ENCODE results near the gene TAS2R1.

TAS2R1 gene, protein sequence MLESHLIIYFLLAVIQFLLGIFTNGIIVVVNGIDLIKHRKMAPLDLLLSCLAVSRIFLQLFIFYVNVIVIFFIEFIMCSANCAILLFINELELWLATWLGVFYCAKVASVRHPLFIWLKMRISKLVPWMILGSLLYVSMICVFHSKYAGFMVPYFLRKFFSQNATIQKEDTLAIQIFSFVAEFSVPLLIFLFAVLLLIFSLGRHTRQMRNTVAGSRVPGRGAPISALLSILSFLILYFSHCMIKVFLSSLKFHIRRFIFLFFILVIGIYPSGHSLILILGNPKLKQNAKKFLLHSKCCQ

DNA sequence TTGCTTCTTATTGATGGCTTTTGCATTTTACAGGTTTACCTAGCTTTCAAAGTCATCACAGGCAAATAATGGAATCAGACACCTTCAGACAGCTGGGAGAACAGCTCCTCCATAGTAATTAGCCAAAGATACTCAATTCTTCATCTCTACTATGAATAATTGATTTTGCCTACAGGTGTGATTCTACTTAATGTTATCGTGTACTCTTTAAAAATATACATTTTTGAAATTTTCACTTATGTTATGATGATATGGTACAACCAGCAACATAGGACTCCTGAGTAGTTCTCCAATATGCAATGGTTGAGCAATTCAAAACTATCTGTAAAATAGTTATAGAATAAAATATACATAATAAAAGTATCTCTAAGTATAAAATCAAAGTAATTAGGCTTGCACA is at the start of gene TAS2R1:
Gene TAS2R1, minus strand, starts transcription at position 101 of the 400 bp plus-strand sequence. CDS start 319 bp downstream, outside the sequence.
- no peaks in the 10 kb centered on the region for H3K27me3 Mint-ChIP-seq
- no peak within 1 kb of the TSS for H3K27ac Mint-ChIP-seq
- no peaks in the 10 kb centered on the region for H3K4me1 Mint-ChIP-seq (ENCODE audit: low read depth)
- no peak for DNase-seq
- H3K4me3 Mint-ChIP-seq: no peak within 1 kb of the TSS
- peaks cover 7% of the 10 kb centered on the region for H3K9me3 Mint-ChIP-seq
- no peaks in the 10 kb centered on the region for H3K36me3 Mint-ChIP-seq (ENCODE audit: low read depth)

DNA sequence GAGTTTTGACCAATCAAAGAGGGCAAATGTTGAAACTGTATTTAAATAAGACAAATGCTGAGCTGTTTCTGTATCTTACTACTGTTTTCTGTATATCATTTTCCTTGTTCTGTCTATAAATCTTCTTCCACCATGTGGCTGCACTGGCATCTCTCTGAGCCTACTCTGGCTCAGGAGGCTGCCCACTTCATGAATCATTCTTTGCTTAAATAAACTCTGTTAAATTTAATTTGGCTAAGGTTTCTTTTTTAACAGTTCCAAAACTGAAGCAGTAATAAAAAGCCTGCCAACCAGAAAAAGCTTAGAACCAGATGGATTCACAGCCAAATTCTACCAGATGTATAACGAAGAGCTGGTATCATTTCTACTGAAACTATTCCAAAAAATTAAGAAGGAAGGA is 40.2 kb upstream of the TAS2R1 start:
- H3K4me3 Mint-ChIP-seq: no peak overlapping the region
- no peaks in the 10 kb centered on the region for H3K4me1 Mint-ChIP-seq (ENCODE audit: low read depth)
- H3K36me3 Mint-ChIP-seq (ENCODE audit: low read depth): no peaks in the 10 kb centered on the region
- H3K27ac Mint-ChIP-seq: no peak overlapping the region
- H3K9me3 Mint-ChIP-seq: peaks cover 12% of the 10 kb centered on the region
- no peak for DNase-seq
- no peaks in the 10 kb centered on the region for H3K27me3 Mint-ChIP-seq

DNA sequence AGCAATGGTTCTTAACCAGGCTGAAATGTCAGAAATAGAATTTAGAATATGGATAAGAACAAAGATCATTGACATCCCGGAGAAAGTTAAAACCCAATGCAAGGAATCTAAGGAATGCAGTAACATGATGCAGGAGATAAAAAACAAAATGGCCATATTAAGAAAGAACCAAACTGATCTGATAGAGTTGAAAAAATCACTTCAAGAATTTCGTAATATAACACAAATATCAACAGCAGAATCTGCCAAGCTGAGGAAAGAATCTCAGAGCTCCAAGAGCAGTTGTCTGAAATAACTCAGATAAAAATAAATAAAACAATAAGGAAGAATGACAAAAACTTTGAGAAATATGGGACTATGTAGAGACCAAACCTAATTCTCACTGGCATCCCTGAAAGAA is 37.8 kb upstream of the TAS2R1 start:
- Mint-ChIP-seq H3K36me3 (ENCODE audit: low read depth) (no peaks in the 10 kb centered on the region), H3K27me3 (no peaks in the 10 kb centered on the region), H3K4me1 (ENCODE audit: low read depth) (no peaks in the 10 kb centered on the region), H3K9me3 (peaks cover 12% of the 10 kb centered on the region), H3K27ac (no peak overlapping the region), H3K4me3 (no peak overlapping the region)
- no peak for DNase-seq

DNA sequence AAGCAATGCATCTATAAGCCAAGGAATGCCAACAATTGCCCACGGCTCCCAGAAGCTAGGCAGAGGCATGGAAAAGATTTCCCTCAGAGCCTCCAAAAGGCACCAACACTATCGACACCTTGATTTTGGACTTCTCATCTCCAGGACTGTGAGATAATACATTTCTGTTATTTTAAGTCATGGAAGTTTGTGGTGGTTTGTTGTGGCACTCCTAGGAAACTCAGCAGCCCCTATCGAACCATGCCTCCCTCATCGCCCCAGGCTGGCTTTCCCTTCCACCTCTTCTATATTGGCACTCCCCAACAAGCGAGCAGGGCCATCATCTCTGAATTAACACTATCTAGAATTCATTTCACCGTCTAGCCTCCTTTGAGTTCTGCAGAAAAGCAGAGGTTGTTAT is 33.7 kb upstream of the TAS2R1 start:
- H3K36me3 Mint-ChIP-seq (ENCODE audit: low read depth): no peaks in the 10 kb centered on the region
- H3K4me1 Mint-ChIP-seq (ENCODE audit: low read depth): no peaks in the 10 kb centered on the region
- no peak overlapping the region for H3K4me3 Mint-ChIP-seq
- H3K27me3 Mint-ChIP-seq: no peaks in the 10 kb centered on the region
- H3K27ac Mint-ChIP-seq: no peak overlapping the region
- H3K9me3 Mint-ChIP-seq: peaks cover 6% of the 10 kb centered on the region
- DNase-seq: no peak

DNA sequence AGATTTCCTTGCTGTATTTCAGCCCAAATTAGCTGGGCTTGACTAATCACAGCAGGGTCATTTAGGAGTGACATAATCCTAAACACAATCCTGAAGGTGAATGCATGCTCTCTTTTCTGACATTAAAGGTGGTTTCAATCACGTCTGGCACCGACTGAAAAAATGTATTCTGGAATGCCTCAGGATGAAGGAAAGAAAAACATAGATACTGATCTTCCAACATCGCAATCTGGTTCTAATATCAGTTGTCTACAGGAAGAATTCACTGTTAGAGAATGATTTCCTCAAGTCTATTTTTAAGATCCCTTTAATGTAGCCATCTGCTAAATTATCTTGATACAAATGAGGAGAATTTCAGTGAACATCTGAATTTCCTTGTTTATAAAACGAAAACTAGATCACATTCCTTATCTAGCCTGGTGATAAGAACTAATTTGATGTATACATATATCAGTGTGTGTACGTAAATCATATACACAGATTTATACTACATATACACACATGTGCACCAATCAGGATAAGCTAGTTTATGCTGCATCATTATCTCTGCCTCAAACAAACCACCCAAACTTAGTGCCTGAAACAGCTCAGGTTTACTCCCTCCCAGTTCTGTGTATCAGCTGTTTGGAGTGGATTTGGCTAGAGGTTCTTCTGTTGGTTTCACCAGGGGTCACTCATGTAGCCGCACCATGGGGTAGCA is 31.3 kb upstream of the TAS2R1 start:
- Mint-ChIP-seq H3K9me3 (peaks cover 4% of the 10 kb centered on the region), H3K4me1 (ENCODE audit: low read depth) (no peaks in the 10 kb centered on the region), H3K27me3 (no peaks in the 10 kb centered on the region), H3K4me3 (no peak overlapping the region), H3K36me3 (ENCODE audit: low read depth) (no peaks in the 10 kb centered on the region), H3K27ac (no peak overlapping the region)
- DNase-seq: no peak

DNA sequence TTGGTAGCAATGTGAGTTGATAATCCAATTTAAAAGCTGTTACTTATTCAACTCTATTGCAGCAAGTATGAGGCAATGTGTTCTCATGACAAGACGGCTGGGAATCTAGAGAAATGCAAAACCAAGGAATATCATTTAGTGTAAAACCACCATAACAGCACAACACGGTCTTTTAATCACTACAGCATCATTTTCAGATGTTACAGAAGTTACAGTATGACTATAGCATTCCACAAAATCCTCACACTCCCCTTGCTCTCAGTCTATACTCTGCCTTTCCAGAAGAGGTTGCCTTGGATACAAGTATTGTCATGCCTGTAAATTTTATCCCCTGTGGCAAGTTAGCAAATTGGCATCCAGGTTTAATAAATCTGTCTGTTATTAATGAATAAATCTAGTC is 28.6 kb upstream of the TAS2R1 start:
- Mint-ChIP-seq H3K4me1 (ENCODE audit: low read depth) (no peaks in the 10 kb centered on the region), H3K4me3 (no peak overlapping the region), H3K9me3 (no peaks in the 10 kb centered on the region), H3K27ac (no peak overlapping the region), H3K36me3 (ENCODE audit: low read depth) (no peaks in the 10 kb centered on the region), H3K27me3 (no peaks in the 10 kb centered on the region)
- DNase-seq: no peak

DNA sequence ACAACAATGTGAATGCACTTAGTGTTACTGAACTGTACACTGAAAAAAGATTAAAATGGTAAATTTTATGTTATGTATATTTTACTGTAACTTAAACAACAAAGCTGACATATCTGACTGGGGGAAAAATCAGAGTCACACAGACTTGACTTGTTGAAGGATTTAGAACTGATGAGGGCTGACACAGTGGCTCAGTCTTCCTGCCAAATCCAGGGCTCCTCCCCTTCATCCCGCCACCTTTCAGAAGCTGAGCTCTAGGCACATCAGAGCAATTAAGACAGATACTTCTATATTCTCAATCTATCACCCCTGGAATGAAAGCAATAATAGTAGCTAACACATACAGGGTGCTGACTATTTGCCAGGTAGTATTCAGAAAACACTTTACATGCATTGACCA is 27.7 kb upstream of the TAS2R1 start:
- no peak overlapping the region for H3K27ac Mint-ChIP-seq
- no peak for DNase-seq

DNA sequence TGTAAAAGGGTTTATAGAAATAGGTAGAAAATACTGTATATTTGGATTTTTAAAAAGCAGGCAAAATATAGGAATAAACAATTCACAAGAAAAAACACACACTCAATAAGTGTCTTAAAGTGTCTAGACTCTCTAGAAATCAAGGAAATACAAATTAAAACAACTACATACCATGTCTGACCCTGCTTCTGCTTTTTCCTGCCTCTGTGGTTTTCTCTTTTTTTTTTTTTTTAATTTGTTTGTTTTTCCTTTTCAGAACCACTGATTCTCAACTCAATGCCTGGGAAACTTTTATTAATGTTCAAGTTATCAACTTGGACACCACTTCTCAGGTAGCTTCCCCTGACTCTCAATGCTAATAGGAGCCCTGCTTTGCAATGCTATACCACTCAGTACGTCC is 25.5 kb upstream of the TAS2R1 start:
- Mint-ChIP-seq H3K36me3 (ENCODE audit: low read depth) (no peaks in the 10 kb centered on the region), H3K27me3 (no peaks in the 10 kb centered on the region), H3K4me1 (ENCODE audit: low read depth) (no peaks in the 10 kb centered on the region), H3K4me3 (no peak overlapping the region), H3K27ac (no peak overlapping the region), H3K9me3 (peaks cover 2% of the 10 kb centered on the region)
- no peak for DNase-seq

More for the DNA sequence above, 27.7 kb upstream of the TAS2R1 start:
- H3K9me3 Mint-ChIP-seq: peaks cover 2% of the 10 kb centered on the region
- H3K4me3 Mint-ChIP-seq: no peak overlapping the region
- no peaks in the 10 kb centered on the region for H3K36me3 Mint-ChIP-seq (ENCODE audit: low read depth)
- H3K27me3 Mint-ChIP-seq: no peaks in the 10 kb centered on the region
- no peaks in the 10 kb centered on the region for H3K4me1 Mint-ChIP-seq (ENCODE audit: low read depth)

DNA sequence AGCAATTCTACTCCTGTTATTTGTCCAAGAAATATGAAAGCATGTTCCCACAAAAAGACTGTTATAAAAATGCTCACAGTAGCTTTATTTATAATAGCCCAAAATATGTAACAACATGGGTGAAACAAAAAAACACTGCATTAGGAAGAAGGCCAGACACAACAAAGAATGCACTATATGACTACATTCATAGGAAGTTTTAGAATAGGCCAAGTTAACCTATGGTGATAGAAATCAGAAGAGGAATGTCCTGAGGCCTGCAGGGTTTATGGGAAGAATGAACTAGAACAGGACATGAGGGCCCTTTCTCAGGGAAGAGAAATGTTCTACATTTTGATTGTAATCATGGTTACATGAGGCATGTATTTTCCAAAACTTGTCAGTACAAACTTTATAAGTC is 24.7 kb upstream of the TAS2R1 start:
- no peaks in the 10 kb centered on the region for H3K4me1 Mint-ChIP-seq (ENCODE audit: low read depth)

DNA sequence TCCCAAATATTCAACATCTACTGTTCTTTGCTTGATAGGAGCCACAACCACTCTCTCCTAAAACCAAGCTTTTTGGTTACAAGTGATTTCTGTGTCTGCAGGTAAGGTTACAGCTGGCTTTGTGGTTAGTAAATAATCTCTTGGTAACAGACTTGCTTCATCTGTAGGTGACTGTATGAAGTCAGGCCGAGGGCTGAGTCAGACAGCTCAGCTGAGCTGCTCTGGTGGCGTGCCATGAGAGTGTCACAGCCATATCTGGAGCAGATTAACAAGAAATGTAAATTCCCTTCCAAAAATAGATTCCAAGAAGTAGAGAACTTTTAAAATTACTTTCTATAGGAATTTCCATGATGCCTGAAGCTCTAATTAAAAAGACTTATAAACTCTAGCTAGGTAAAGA is 23.7 kb upstream of the TAS2R1 start:
- no peaks in the 10 kb centered on the region for H3K36me3 Mint-ChIP-seq (ENCODE audit: low read depth)
- DNase-seq: no peak
- H3K27me3 Mint-ChIP-seq: no peaks in the 10 kb centered on the region

More for the DNA sequence above, 24.7 kb upstream of the TAS2R1 start:
- no peak overlapping the region for H3K4me3 Mint-ChIP-seq
- no peaks in the 10 kb centered on the region for H3K27me3 Mint-ChIP-seq
- H3K27ac Mint-ChIP-seq: no peak overlapping the region
- peaks cover 2% of the 10 kb centered on the region for H3K9me3 Mint-ChIP-seq
- H3K36me3 Mint-ChIP-seq (ENCODE audit: low read depth): no peaks in the 10 kb centered on the region
- no peak for DNase-seq

DNA sequence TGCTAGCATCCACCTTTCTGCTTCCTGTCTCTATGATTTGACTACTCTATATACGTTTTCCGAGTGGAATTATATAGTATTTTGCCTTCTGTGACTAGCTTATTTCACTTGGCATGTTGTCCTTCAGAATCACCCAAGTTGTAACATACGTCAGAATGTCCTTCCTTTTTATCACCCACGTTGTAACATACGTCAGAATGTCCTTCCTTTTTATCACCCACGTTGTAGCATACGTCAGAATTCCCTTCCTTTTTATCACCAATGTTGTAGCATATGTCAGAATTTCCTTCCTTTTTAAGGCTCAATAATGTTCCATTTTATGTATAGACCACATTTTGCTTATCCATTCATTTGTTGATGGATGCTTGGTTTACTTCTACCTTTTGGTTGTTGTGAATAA is 22.9 kb upstream of the TAS2R1 start:
- Mint-ChIP-seq H3K27me3 (no peaks in the 10 kb centered on the region), H3K4me1 (ENCODE audit: low read depth) (no peaks in the 10 kb centered on the region), H3K27ac (no peak overlapping the region), H3K9me3 (peaks cover 2% of the 10 kb centered on the region), H3K4me3 (no peak overlapping the region), H3K36me3 (ENCODE audit: low read depth) (no peaks in the 10 kb centered on the region)
- DNase-seq: no peak

More for the DNA sequence above, 23.7 kb upstream of the TAS2R1 start:
- peaks cover 2% of the 10 kb centered on the region for H3K9me3 Mint-ChIP-seq
- no peak overlapping the region for H3K4me3 Mint-ChIP-seq
- H3K4me1 Mint-ChIP-seq (ENCODE audit: low read depth): no peaks in the 10 kb centered on the region
- H3K27ac Mint-ChIP-seq: no peak overlapping the region

DNA sequence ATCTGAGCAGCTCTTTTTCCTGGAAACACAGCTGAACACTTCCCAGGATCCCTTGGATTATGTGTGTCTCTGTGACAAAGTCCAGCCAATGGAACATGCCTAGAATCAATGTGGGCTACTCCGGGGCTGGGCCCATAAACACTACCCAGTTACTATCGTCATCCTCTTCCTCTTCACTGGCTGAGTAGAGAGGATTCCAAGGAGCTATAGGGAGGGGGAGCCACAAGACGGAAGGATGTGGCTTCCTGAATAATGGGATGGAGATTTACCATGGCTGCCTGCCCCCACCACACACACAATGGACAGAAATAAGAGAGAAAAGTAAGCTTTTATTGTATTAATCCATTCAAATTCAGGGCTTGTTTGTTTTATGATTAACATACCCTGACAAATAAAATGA is 22.1 kb upstream of the TAS2R1 start:
- DNase-seq: no peak
- no peaks in the 10 kb centered on the region for H3K4me1 Mint-ChIP-seq (ENCODE audit: low read depth)
- H3K36me3 Mint-ChIP-seq (ENCODE audit: low read depth): no peaks in the 10 kb centered on the region
- H3K27me3 Mint-ChIP-seq: no peaks in the 10 kb centered on the region
- H3K4me3 Mint-ChIP-seq: no peak overlapping the region
- H3K27ac Mint-ChIP-seq: no peak overlapping the region
- H3K9me3 Mint-ChIP-seq: peaks cover 2% of the 10 kb centered on the region

DNA sequence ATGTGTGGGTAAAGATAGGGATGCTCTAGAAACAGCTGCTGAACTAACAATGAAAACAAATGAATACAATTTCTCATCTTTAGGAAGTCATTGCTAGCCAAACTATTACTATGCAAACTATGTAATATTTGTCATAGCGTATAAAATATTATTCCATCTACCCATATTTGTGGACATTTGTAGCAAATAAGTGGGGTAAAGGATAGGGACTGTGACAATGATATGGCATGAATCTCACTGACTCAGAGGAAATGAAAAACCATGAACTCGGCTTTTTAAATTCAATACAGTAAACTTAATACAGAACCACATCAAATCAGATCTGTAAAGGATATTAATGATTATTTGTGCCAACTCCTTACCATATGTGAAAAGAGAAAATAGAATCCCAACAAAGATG is 16.7 kb upstream of the TAS2R1 start:
- no peak overlapping the region for H3K27ac Mint-ChIP-seq
- H3K36me3 Mint-ChIP-seq (ENCODE audit: low read depth): no peaks in the 10 kb centered on the region
- no peak for DNase-seq
- H3K4me1 Mint-ChIP-seq (ENCODE audit: low read depth): no peaks in the 10 kb centered on the region
- H3K9me3 Mint-ChIP-seq: no peaks in the 10 kb centered on the region
- no peak overlapping the region for H3K4me3 Mint-ChIP-seq
- no peaks in the 10 kb centered on the region for H3K27me3 Mint-ChIP-seq

DNA sequence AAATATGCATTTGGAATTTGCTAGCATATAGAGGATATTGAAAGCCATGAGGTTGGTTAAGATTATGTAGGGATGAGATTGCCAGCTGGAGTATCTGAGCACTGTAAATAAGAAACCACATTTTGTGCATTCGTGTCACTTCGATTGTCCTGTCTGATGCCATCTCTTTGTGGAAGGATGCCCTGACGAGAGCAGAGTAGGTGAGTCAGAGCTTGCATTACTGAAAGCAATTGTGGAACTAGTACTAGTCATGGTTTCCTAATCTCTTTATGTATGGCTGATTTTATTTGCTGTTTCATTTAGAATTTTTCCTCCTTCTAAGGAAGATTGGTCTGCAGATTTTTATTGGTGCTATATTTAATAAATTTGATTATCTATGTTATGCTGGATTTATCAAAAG is 14.5 kb upstream of the TAS2R1 start:
- no peaks in the 10 kb centered on the region for H3K9me3 Mint-ChIP-seq
- no peaks in the 10 kb centered on the region for H3K36me3 Mint-ChIP-seq (ENCODE audit: low read depth)
- no peak for DNase-seq

DNA sequence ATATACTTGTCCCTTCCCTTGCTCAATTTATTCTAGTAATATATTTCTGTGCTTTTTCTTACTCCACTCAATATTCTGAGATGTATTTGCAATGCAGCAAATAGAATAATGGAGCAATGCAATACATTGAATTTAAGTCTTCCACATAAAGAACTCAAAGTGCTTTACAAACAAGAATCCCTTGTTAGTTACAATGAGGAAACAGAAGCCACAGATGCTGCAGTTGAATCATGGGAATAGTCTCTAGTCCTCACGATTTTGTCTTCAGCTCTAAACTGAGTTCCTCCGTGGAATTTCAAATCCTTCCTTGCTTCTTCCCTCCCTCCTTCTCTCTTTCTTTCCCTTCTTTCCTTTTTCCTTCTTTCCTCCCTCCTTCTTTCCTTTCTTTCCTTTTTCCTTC is 12.5 kb upstream of the TAS2R1 start:
- H3K4me1 Mint-ChIP-seq (ENCODE audit: low read depth): no peaks in the 10 kb centered on the region
- H3K36me3 Mint-ChIP-seq (ENCODE audit: low read depth): no peaks in the 10 kb centered on the region
- H3K27ac Mint-ChIP-seq: no peak overlapping the region
- no peak for DNase-seq
- peaks cover 9% of the 10 kb centered on the region for H3K9me3 Mint-ChIP-seq
- no peak overlapping the region for H3K4me3 Mint-ChIP-seq
- H3K27me3 Mint-ChIP-seq: no peaks in the 10 kb centered on the region

More for the DNA sequence above, 14.5 kb upstream of the TAS2R1 start:
- H3K27ac Mint-ChIP-seq: no peak overlapping the region
- H3K4me1 Mint-ChIP-seq (ENCODE audit: low read depth): no peaks in the 10 kb centered on the region
- H3K27me3 Mint-ChIP-seq: no peaks in the 10 kb centered on the region
- H3K4me3 Mint-ChIP-seq: no peak overlapping the region

Data from activated T-cell treated with anti-CD3 and anti-CD28 coated beads, Interleukin-2, amount 50 U/mL, for 24 hours (primary cell).